WTC11 (cell line): ENCODE results near the gene BPIFA3. TPM values are rescaled to one million over a fixed set of nuclear protein-coding genes. Genes with fewer than 3 reads are reported as not detected.
A peak's percentile ranks its signal among the peaks of the same experiment; 100 is the strongest.
"Not testable (repeated sequence)": the region's sequence is repeated elsewhere in the genome, so short reads cannot be mapped to it uniquely, and the experiment has no call there.

ENCODE experiments used
- ATAC-seq: fragments of 200-7000 bp; cut with Tn5 transposase; 2 replicates; pipeline ENCODE4 v1.10.0; 2021; ENCODE audit warnings: mild to moderate bottlenecking, moderate library complexity
- CTCF ChIA-PET: fragments of 300-600 bp; sonication (Branson Sonifier 250); formaldehyde crosslinking; loops from one replicate; lab custom pipeline; 2021; ENCODE audit warnings: antibody characterized with exemption; lab: Charles Lee
- POLR2A ChIA-PET: fragments of 350-600 bp; sonication (Branson Sonifier 250); formaldehyde crosslinking; loops from one replicate; lab custom pipeline; 2021; ENCODE audit warnings: antibody characterized with exemption; lab: Charles Lee
- DNase-seq: peaks from one replicate; pipeline ENCODE4 v3.0.0; 2021; ENCODE audit warnings: low spot score
- H3K27ac Mint-ChIP-seq: 2 replicates; pipeline ENCODE4 v1.8.0; 2021; ENCODE audit warnings: mixed read lengths
- H3K27me3 Mint-ChIP-seq: 2 replicates; pipeline ENCODE4 v1.8.0; 2021; ENCODE audit warnings: low read depth, mild to moderate bottlenecking, moderate library complexity, mixed read lengths
- H3K36me3 Mint-ChIP-seq: 2 replicates; pipeline ENCODE4 v1.8.0; 2021; ENCODE audit warnings: mixed read lengths
- H3K4me1 Mint-ChIP-seq: 2 replicates; pipeline ENCODE4 v1.8.0; 2022; ENCODE audit warnings: mixed read lengths
- H3K4me3 Mint-ChIP-seq: 2 replicates; pipeline ENCODE4 v1.8.0; 2021; ENCODE audit warnings: mild to moderate bottlenecking, moderate library complexity, mixed read lengths
- H3K9me3 Mint-ChIP-seq: 2 replicates; pipeline ENCODE4 v1.8.0; 2021; ENCODE audit warnings: mixed read lengths
- CBFB ChIP-seq: sonication (generic); formaldehyde crosslinking; IDR thresholded peaks from 2 replicates; pipeline ENCODE4 v1.8.1; 2022; ENCODE audit warnings: mild to moderate bottlenecking, low read depth, missing genetic modification reagents
- ELF4 ChIP-seq: sonication (generic); formaldehyde crosslinking; IDR thresholded peaks from 2 replicates; pipeline ENCODE4 v1.8.1; 2022; ENCODE audit warnings: low read depth, mild to moderate bottlenecking, moderate library complexity, missing genetic modification reagents
- ESRRA ChIP-seq: sonication (generic); formaldehyde crosslinking; IDR thresholded peaks from 2 replicates; pipeline ENCODE4 v1.8.1; 2022; ENCODE audit warnings: mild to moderate bottlenecking, missing genetic modification reagents, borderline replicate concordance
- GABPB1 ChIP-seq: sonication (generic); formaldehyde crosslinking; IDR thresholded peaks from 2 replicates; pipeline ENCODE4 v1.8.1; 2023; ENCODE audit warnings: mild to moderate bottlenecking, missing genetic modification reagents
- MYBL2 ChIP-seq: sonication (generic); formaldehyde crosslinking; IDR thresholded peaks from 2 replicates; pipeline ENCODE4 v1.8.1; 2023; ENCODE audit warnings: mild to moderate bottlenecking, moderate library complexity, missing genetic modification reagents
- TCF7 ChIP-seq: sonication (generic); formaldehyde crosslinking; IDR thresholded peaks from 2 replicates; pipeline ENCODE4 v1.8.0; 2022; ENCODE audit warnings: mild to moderate bottlenecking, low read depth, missing genetic modification reagents, moderate library complexity
- TP53 ChIP-seq: sonication (generic); formaldehyde crosslinking; IDR thresholded peaks from 2 replicates; pipeline ENCODE4 v1.8.1; 2023; ENCODE audit warnings: mild to moderate bottlenecking, missing genetic modification reagents
- ZNF263 ChIP-seq: sonication (generic); formaldehyde crosslinking; IDR thresholded peaks from 2 replicates; pipeline ENCODE4 v1.8.1; 2022; ENCODE audit warnings: low read depth, mild to moderate bottlenecking, moderate library complexity, missing genetic modification reagents
- ZNF317 ChIP-seq: sonication (generic); formaldehyde crosslinking; IDR thresholded peaks from 2 replicates; pipeline ENCODE4 v1.8.1; 2023; ENCODE audit warnings: low read depth, mild to moderate bottlenecking, moderate library complexity, missing genetic modification reagents, borderline replicate concordance
- ZNF416 ChIP-seq: fragments of 250-450 bp; sonication (Bioruptor Pico); IDR thresholded peaks from 2 replicates; pipeline ENCODE4 v1.9.0; 2021; ENCODE audit warnings: mild to moderate bottlenecking, inconsistent platforms
- ZNF671 ChIP-seq: fragments of 250-450 bp; sonication (Bioruptor Pico); IDR thresholded peaks from 2 replicates; pipeline ENCODE4 v1.8.0; 2021; ENCODE audit warnings: mild to moderate bottlenecking
- total RNA-seq: library from RNA; stranded (reverse); gene quantifications from 3 replicates; pipeline ENCODE4 v1.2.3, GENCODE V29; 2021
- TF ChIP-seq, protein P1 (sequence below): fragments of 250-450 bp; sonication (Bioruptor Pico); IDR thresholded peaks from 2 replicates; pipeline ENCODE4 v1.9.0; 2021; ENCODE audit warnings: moderate library complexity, mild to moderate bottlenecking, inconsistent platforms, borderline replicate concordance
- TF ChIP-seq, protein P2 (sequence below): fragments of 200-600 bp; IDR thresholded peaks from 2 replicates; pipeline ENCODE4 v1.8.0; 2022; ENCODE audit warnings: antibody characterized with exemption
- TF ChIP-seq, protein P3 (sequence below): sonication (generic); formaldehyde crosslinking; IDR thresholded peaks from 2 replicates; pipeline ENCODE4 v1.8.1; 2023; ENCODE audit warnings: mild to moderate bottlenecking, missing genetic modification reagents, moderate library complexity
- TF ChIP-seq, protein P4 (sequence below): sonication (generic); formaldehyde crosslinking; IDR thresholded peaks from 2 replicates; pipeline ENCODE4 v1.8.0; 2022; ENCODE audit warnings: mild to moderate bottlenecking, missing genetic modification reagents
- TF ChIP-seq, protein P5 (sequence below): sonication (generic); formaldehyde crosslinking; IDR thresholded peaks from 2 replicates; pipeline ENCODE4 v1.8.1; 2022; ENCODE audit warnings: low read depth, missing genetic modification reagents, borderline replicate concordance
- TF ChIP-seq, protein P6 (sequence below): sonication (generic); formaldehyde crosslinking; IDR thresholded peaks from 2 replicates; pipeline ENCODE4 v1.8.0; 2022; ENCODE audit warnings: mild to moderate bottlenecking, missing genetic modification reagents

The BPIFA3 gene
- total RNA-seq, 1 experiment from 2014 or later, result not detected

DNA sequence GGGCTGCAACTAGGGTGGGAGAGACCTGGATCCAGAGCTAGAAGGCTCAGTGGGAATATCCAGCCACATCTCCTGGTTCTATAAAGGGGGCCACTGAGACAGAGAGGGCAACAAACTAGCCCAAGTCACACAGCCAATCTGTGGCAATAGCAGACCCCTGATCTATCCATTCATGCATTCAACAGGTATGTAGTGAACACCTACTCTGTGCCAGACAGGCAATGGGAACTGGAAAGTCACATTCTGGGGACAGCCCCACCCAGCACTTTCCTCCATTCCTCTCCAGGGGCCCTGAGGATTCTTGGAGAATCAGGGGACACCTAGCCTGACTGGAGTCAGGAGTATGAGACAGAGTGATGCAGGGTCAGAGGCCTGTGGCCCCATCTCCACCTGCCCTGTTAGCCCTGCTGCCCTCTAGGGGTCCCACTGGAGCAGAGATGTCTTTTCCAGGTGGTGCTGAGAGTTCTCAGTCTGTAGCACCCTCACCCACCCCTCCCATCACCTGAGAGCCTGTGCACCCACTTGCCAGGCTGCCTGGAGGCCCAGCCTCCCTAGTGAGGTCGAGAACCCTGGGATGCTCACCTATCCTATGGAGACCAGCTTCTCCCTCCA lies 35.6 kb upstream of the BPIFA3 start:
- TF ChIP-seq, protein P1, sequence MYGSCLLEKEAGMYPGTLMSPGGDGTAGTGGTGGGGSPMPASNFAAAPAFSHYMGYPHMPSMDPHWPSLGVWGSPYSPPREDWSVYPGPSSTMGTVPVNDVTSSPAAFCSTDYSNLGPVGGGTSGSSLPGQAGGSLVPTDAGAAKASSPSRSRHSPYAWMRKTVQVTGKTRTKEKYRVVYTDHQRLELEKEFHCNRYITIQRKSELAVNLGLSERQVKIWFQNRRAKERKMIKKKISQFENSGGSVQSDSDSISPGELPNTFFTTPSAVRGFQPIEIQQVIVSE (CRISPR knock-in tag), result no peak
- TF ChIP-seq, protein P2, sequence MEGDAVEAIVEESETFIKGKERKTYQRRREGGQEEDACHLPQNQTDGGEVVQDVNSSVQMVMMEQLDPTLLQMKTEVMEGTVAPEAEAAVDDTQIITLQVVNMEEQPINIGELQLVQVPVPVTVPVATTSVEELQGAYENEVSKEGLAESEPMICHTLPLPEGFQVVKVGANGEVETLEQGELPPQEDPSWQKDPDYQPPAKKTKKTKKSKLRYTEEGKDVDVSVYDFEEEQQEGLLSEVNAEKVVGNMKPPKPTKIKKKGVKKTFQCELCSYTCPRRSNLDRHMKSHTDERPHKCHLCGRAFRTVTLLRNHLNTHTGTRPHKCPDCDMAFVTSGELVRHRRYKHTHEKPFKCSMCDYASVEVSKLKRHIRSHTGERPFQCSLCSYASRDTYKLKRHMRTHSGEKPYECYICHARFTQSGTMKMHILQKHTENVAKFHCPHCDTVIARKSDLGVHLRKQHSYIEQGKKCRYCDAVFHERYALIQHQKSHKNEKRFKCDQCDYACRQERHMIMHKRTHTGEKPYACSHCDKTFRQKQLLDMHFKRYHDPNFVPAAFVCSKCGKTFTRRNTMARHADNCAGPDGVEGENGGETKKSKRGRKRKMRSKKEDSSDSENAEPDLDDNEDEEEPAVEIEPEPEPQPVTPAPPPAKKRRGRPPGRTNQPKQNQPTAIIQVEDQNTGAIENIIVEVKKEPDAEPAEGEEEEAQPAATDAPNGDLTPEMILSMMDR, result peak; percentile 12; the same call in 1 of the 2 replicates
- H3K27ac Mint-ChIP-seq, result no peak overlapping the region
- H3K4me3 Mint-ChIP-seq, result no peak overlapping the region
- DNase-seq (peak; percentile 52), ATAC-seq (peak; percentile 82)
- CTCF ChIA-PET, result no interaction called here
- peaks cover 13% of the 10 kb centered on the region for H3K9me3 Mint-ChIP-seq
- peaks cover 10% of the 10 kb centered on the region for H3K36me3 Mint-ChIP-seq
- H3K27me3 Mint-ChIP-seq, result no peaks in the 10 kb centered on the region
- POLR2A ChIA-PET, result no interaction called here
- H3K4me1 Mint-ChIP-seq, result peaks cover 11% of the 10 kb centered on the region

DNA sequence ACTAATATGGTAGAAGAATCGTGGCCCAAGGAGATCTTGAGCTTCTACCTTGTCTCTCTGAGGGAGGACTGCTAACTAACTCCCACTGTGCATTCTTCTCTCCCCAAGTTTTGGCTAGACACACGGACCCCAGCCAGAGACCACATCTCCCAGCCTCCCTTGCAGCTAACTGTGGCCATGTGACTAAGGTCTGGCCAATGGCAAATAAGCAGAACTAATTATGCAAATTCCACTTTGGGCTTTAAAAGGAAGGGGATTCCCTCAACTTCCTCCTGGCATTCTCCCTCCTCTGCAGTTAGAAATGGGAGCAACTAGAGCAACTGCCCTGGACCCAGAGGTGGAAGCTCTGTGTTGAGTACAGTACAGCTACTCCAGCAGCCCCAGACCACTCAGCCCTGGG lies 33.8 kb upstream of the BPIFA3 start:
- peaks cover 5% of the 10 kb centered on the region for H3K4me1 Mint-ChIP-seq
- ChIA-PET POLR2A (no interaction called here), CTCF (interaction anchor here (0.5 kb wide), 1 partner anchor 12 kb away, joined by 3 read pairs; no protein-coding TSS in a partner anchor)
- no peak overlapping the region for H3K4me3 Mint-ChIP-seq
- H3K9me3 Mint-ChIP-seq, result peaks cover 13% of the 10 kb centered on the region
- ATAC-seq (no peak), DNase-seq (no peak)
- no peak for TF ChIP-seq ELF4 (CRISPR knock-in tag)
- TF ChIP-seq ESRRA (CRISPR knock-in tag), result no peak
- TF ChIP-seq TP53 (CRISPR knock-in tag), result no peak
- TF ChIP-seq, protein P3, sequence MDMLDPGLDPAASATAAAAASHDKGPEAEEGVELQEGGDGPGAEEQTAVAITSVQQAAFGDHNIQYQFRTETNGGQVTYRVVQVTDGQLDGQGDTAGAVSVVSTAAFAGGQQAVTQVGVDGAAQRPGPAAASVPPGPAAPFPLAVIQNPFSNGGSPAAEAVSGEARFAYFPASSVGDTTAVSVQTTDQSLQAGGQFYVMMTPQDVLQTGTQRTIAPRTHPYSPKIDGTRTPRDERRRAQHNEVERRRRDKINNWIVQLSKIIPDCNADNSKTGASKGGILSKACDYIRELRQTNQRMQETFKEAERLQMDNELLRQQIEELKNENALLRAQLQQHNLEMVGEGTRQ, result peak; percentile 86
- no peak for TF ChIP-seq ZNF671 (CRISPR knock-in tag)
- TF ChIP-seq, protein P4, sequence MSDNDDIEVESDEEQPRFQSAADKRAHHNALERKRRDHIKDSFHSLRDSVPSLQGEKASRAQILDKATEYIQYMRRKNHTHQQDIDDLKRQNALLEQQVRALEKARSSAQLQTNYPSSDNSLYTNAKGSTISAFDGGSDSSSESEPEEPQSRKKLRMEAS (CRISPR knock-in tag), result no peak
- TF ChIP-seq MYBL2 (CRISPR knock-in tag), result no peak
- TF ChIP-seq GABPB1 (CRISPR knock-in tag), result no peak
- no peak for TF ChIP-seq ZNF416 (CRISPR knock-in tag)
- TF ChIP-seq, protein P5, sequence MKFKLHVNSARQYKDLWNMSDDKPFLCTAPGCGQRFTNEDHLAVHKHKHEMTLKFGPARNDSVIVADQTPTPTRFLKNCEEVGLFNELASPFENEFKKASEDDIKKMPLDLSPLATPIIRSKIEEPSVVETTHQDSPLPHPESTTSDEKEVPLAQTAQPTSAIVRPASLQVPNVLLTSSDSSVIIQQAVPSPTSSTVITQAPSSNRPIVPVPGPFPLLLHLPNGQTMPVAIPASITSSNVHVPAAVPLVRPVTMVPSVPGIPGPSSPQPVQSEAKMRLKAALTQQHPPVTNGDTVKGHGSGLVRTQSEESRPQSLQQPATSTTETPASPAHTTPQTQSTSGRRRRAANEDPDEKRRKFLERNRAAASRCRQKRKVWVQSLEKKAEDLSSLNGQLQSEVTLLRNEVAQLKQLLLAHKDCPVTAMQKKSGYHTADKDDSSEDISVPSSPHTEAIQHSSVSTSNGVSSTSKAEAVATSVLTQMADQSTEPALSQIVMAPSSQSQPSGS, result no peak
- TF ChIP-seq, protein P6, sequence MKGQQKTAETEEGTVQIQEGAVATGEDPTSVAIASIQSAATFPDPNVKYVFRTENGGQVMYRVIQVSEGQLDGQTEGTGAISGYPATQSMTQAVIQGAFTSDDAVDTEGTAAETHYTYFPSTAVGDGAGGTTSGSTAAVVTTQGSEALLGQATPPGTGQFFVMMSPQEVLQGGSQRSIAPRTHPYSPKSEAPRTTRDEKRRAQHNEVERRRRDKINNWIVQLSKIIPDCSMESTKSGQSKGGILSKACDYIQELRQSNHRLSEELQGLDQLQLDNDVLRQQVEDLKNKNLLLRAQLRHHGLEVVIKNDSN (CRISPR knock-in tag), result peak; percentile 84
- TF ChIP-seq TCF7 (CRISPR knock-in tag), result no peak
- no peak for TF ChIP-seq ZNF263 (CRISPR knock-in tag)
- TF ChIP-seq, protein P2, result no peak
- TF ChIP-seq CBFB (CRISPR knock-in tag), result no peak
- TF ChIP-seq ZNF317 (CRISPR knock-in tag), result no peak
- H3K27me3 Mint-ChIP-seq, result no peaks in the 10 kb centered on the region
- H3K36me3 Mint-ChIP-seq, result peaks cover 10% of the 10 kb centered on the region
- H3K27ac Mint-ChIP-seq, result no peak overlapping the region

DNA sequence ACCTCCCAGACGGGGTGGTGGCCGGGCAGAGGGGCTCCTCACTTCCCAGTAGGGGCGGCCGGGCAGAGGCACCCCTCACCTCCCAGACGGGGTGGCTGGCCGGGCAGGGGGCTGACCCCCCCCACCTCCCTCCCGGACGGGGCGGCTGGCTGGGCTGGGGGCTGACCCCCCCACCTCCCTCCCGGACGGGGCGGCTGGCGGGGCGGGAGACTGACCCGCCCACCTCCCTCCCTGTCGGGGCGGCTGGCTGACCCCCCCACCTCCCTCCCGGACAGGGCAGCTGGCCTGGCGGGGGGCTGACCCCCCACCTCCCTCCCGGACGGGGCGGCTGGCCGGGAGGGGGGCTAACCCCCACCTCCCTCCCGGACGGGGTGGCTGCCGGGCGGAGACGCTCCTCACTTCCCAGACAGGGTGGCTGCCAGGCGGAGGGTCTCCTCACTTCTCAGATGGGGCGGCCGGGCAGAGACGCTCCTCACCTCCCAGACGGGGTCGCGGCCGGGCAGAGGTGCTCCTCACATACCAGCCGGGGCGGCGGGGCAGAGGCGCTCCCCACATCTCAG lies 32.0 kb upstream of the BPIFA3 start:
- CTCF ChIA-PET, POLR2A ChIA-PET, H3K27ac Mint-ChIP-seq, H3K4me3 Mint-ChIP-seq, H3K36me3 Mint-ChIP-seq, ATAC-seq, DNase-seq, H3K27me3 Mint-ChIP-seq, H3K4me1 Mint-ChIP-seq: not testable (repeated sequence)
- peaks cover 13% of the 10 kb centered on the region for H3K9me3 Mint-ChIP-seq
